ENCODE results near the gene SLX4IP.
"Not testable (repeated sequence)": the region's sequence is repeated elsewhere in the genome, so short reads cannot be mapped to it uniquely, and the experiment has no call there.

Gene SLX4IP

GRCh38 chr20:10579942-10580341 lies 144.8 kb downstream of the SLX4IP start:
- no peak for DNase-seq

- no peak for DNase-seq
Measured at GRCh38 chr20:10580700-10581099, 145.6 kb downstream of the SLX4IP start.

- no peak for DNase-seq
Measured at GRCh38 chr20:10581823-10582222, 146.7 kb downstream of the SLX4IP start.

- DNase-seq: no peak
Measured at GRCh38 chr20:10584371-10584770, 149.3 kb downstream of the SLX4IP start.

GRCh38 chr20:10585308-10585707 lies 150.2 kb downstream of the SLX4IP start:
- DNase-seq: no peak

- no peak for DNase-seq
Measured at GRCh38 chr20:10586296-10586695, 151.2 kb downstream of the SLX4IP start.

- DNase-seq: not testable (repeated sequence)
Measured at GRCh38 chr20:10590446-10590845, 155.3 kb downstream of the SLX4IP start.

- no peak for DNase-seq
Measured at GRCh38 chr20:10590950-10591671, 156.0 kb downstream of the SLX4IP start.

- DNase-seq: no peak
Measured at GRCh38 chr20:10591946-10592521, 156.9 kb downstream of the SLX4IP start.

GRCh38 chr20:10594296-10594868 lies 159.3 kb downstream of the SLX4IP start:
- DNase-seq: no peak

- peak; percentile 7 for DNase-seq
Measured at GRCh38 chr20:10595266-10595665, 160.2 kb downstream of the SLX4IP start.

- no peak for DNase-seq
Measured at GRCh38 chr20:10595985-10596384, 160.9 kb downstream of the SLX4IP start.

- no peak for DNase-seq
Measured at GRCh38 chr20:10596710-10597121, 161.6 kb downstream of the SLX4IP start.

GRCh38 chr20:10597637-10598036 lies 162.5 kb downstream of the SLX4IP start:
- no peak for DNase-seq

- DNase-seq: no peak
Measured at GRCh38 chr20:10602221-10602871, 167.2 kb downstream of the SLX4IP start.

- no peak for DNase-seq
Measured at GRCh38 chr20:10603378-10603777, 168.3 kb downstream of the SLX4IP start.

GRCh38 chr20:10603971-10604864 lies 169.1 kb downstream of the SLX4IP start:
- DNase-seq: no peak

GRCh38 chr20:10604865-10605440 lies 169.8 kb downstream of the SLX4IP start:
- DNase-seq: no peak

- no peak for DNase-seq
Measured at GRCh38 chr20:10605547-10606195, 170.6 kb downstream of the SLX4IP start.

- DNase-seq: no peak
Measured at GRCh38 chr20:10609276-10609675, 174.2 kb downstream of the SLX4IP start.

- no peak for DNase-seq
Measured at GRCh38 chr20:10609770-10610169, 174.7 kb downstream of the SLX4IP start.

GRCh38 chr20:10610251-10610650 lies 175.1 kb downstream of the SLX4IP start:
- DNase-seq: no peak
